ENCODE results near the gene SREBF1.

DNA sequence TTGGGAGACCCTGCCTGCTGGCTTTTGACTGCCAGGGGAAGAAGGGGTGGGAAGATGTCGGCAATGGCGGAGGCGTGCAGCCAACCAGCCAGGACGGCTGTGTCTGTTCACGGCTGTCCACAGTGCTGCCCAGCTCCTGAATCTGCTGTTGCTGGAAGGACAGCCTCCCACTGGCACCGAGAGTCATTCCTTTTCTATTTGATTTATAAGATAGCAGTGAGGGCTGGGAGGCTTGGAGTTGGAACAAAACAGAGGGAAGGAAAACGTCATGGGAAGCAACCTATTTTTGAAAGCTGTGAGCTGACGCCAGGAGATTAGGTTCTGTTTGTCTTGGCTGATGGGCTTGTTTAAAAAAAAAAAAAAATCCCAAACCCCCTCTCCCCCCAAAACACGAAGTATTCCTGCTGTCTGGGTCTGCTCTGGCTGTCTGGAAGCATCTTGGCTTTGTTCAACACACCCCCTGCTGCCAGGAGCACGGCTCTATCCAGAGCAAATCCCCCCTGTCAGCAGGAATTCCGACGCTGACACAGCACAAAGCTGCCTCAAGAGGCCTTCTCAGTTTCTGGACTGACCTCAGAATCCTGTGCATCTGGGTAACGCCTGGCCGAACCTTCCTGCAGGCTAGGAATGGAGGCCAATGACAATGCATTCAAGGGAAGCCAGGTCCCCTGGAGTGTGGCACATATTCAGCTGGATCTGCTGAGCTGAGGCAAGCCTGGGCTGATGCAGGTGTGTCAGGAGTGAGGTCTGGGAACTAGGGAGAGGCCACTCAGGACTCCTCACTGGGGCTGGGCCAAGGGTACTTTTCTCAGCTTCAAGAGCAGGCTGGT, 41.0 kb upstream of the SREBF1 start:
- no peak for TF ChIP-seq EZH2phosphoT487 (IDR thresholded peaks at IDR 0.05; ENCODE audit: borderline replicate concordance)
- TF ChIP-seq, protein P1, sequence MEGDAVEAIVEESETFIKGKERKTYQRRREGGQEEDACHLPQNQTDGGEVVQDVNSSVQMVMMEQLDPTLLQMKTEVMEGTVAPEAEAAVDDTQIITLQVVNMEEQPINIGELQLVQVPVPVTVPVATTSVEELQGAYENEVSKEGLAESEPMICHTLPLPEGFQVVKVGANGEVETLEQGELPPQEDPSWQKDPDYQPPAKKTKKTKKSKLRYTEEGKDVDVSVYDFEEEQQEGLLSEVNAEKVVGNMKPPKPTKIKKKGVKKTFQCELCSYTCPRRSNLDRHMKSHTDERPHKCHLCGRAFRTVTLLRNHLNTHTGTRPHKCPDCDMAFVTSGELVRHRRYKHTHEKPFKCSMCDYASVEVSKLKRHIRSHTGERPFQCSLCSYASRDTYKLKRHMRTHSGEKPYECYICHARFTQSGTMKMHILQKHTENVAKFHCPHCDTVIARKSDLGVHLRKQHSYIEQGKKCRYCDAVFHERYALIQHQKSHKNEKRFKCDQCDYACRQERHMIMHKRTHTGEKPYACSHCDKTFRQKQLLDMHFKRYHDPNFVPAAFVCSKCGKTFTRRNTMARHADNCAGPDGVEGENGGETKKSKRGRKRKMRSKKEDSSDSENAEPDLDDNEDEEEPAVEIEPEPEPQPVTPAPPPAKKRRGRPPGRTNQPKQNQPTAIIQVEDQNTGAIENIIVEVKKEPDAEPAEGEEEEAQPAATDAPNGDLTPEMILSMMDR (conservative IDR thresholded peaks at IDR 0.05; ENCODE audit: low read length): no peak
